Measurements from ENCODE around the gene ARL14EPL.

GRCh38 chr5:116091416-116091815 is 59.1 kb downstream of the ARL14EPL start:
- TF ChIP-seq POLR2A (IDR thresholded peaks at IDR 0.05; ENCODE audit: low read length) (no peak), GATA1 (IDR thresholded peaks at IDR 0.05; ENCODE audit: low read depth, low read length) (no peak)

All from erythroblast (primary cell).